Peyer's patch (tissue), 4 donors: ENCODE data around the gene UBE4B.

Source experiments
- CTCF ChIP-seq, 6 experiments: fragments of 450-650 bp in 4 of 6; fragments of 200-600 bp in 2 of 6; sonication (generic) in 1 of 6; IDR thresholded peaks; one replicate each; pipeline ENCODE4 v1.5.1; 2017 to 2019; ENCODE audit warnings: antibody characterized with exemption in 6 of 6, mild to moderate bottlenecking in 3 of 6, moderate library complexity in 1 of 6
- POLR2A ChIP-seq, 2 donors: fragments of 450-650 bp; IDR thresholded peaks; one replicate each; pipeline ENCODE4 v1.5.1; 2017; ENCODE audit warnings: antibody characterized with exemption in 2 of 2, mild to moderate bottlenecking in 2 of 2, moderate library complexity in 2 of 2

GRCh38 chr1:9984253-9984652 is 48.5 kb upstream of the UBE4B start:
- TF ChIP-seq CTCF (IDR thresholded peaks at IDR 0.05) (no peak), POLR2A (IDR thresholded peaks at IDR 0.05) (no peak)
